NCI-H1694 (cell line): Measurements from ENCODE around the gene TMEM174.

Experiments
- DNase-seq: peaks from one replicate; lab custom pipeline; 2025; lab: John Stamatoyannopoulos, UW

TMEM174 gene

GRCh38 chr5:73172951-73173350 lies at the start of gene TMEM174:
TSS of gene TMEM174 (plus strand) at chr5:73173193. CDS start at chr5:73173244, 51 bp downstream.
- DNase-seq = no peak

GRCh38 chr5:73125289-73125688 lies 47.7 kb upstream of the TMEM174 start:
- no peak for DNase-seq

GRCh38 chr5:73126381-73126780 lies 46.6 kb upstream of the TMEM174 start:
- no peak for DNase-seq

GRCh38 chr5:73126957-73127356 lies 46.0 kb upstream of the TMEM174 start:
- DNase-seq = no peak

- DNase-seq = no peak
These were observed 43.9 kb upstream of the TMEM174 start for GRCh38 chr5:73129143-73129542.

GRCh38 chr5:73130811-73131210 lies 42.2 kb upstream of the TMEM174 start:
- no peak for DNase-seq

- DNase-seq = no peak
These were observed 41.1 kb upstream of the TMEM174 start for GRCh38 chr5:73131711-73132425.

GRCh38 chr5:73132759-73133158 lies 40.2 kb upstream of the TMEM174 start:
- no peak for DNase-seq

GRCh38 chr5:73135021-73135420 lies 38.0 kb upstream of the TMEM174 start:
- no peak for DNase-seq

- no peak for DNase-seq
These were observed 37.5 kb upstream of the TMEM174 start for GRCh38 chr5:73135429-73136054.

- DNase-seq = no peak
These were observed 36.9 kb upstream of the TMEM174 start for GRCh38 chr5:73136055-73136562.

- no peak for DNase-seq
These were observed 35.1 kb upstream of the TMEM174 start for GRCh38 chr5:73137563-73138530.

- no peak for DNase-seq
These were observed 33.5 kb upstream of the TMEM174 start for GRCh38 chr5:73139485-73139884.

- DNase-seq = no peak
These were observed 32.2 kb upstream of the TMEM174 start for GRCh38 chr5:73140801-73141200.

- DNase-seq = no peak
These were observed 31.0 kb upstream of the TMEM174 start for GRCh38 chr5:73142035-73142434.

- DNase-seq = no peak
These were observed 29.3 kb upstream of the TMEM174 start for GRCh38 chr5:73143716-73144115.

GRCh38 chr5:73149540-73149939 lies 23.5 kb upstream of the TMEM174 start:
- DNase-seq = no peak

GRCh38 chr5:73150876-73151275 lies 22.1 kb upstream of the TMEM174 start:
- DNase-seq = no peak

GRCh38 chr5:73151766-73152410 lies 21.1 kb upstream of the TMEM174 start:
- no peak for DNase-seq

- DNase-seq = no peak
These were observed 20.3 kb upstream of the TMEM174 start for GRCh38 chr5:73152411-73153388.

GRCh38 chr5:73153513-73153912 lies 19.5 kb upstream of the TMEM174 start:
- DNase-seq = no peak
